GM23338 (cell line): ENCODE results near the gene RAB1B.

Experiments used
- CREB1 ChIP-seq: fragments of 250-450 bp; sonication (Bioruptor Pico); IDR thresholded peaks from 2 replicates; pipeline ENCODE4 v1.5.0; 2020; ENCODE audit warnings: low read depth, mild to moderate bottlenecking, moderate library complexity
- CTCF ChIP-seq, 2 experiments: fragments of 200-600 bp in 1 of 2; sonication (generic) in 1 of 2; conservative IDR thresholded peaks; 2 replicates each; pipeline versions ENCODE4 v1.5.1 to v1.6.1; 2016 to 2017; ENCODE audit warnings: antibody characterized with exemption in 2 of 2, low read depth in 2 of 2, mild to moderate bottlenecking in 2 of 2, moderate library complexity in 1 of 2
- EZH2 ChIP-seq: fragments of 200-600 bp; sonication (generic); IDR thresholded peaks from one replicate; pipeline ENCODE4 v1.8.0; 2017; ENCODE audit warnings: antibody characterized with exemption, mild to moderate bottlenecking, low read depth; ENCODE audit not compliant: unreplicated experiment
- EZH2phosphoT487 ChIP-seq: fragments of 200-600 bp; sonication (generic); IDR thresholded peaks from one replicate; pipeline ENCODE4 v1.8.1; 2018; ENCODE audit warnings: antibody characterized with exemption; ENCODE audit not compliant: unreplicated experiment
- JUNB ChIP-seq: IDR thresholded peaks from one replicate; pipeline ENCODE4 v1.6.1; 2016; ENCODE audit warnings: antibody characterized with exemption; ENCODE audit not compliant: unreplicated experiment
- NANOG ChIP-seq: IDR thresholded peaks from 2 replicates; pipeline ENCODE4 v1.6.1; 2016; ENCODE audit warnings: antibody characterized with exemption, borderline replicate concordance
- POLR2AphosphoS5 ChIP-seq: IDR thresholded peaks from 2 replicates; pipeline ENCODE4 v1.6.1; 2016; ENCODE audit warnings: antibody characterized with exemption, low read depth
- REST ChIP-seq: IDR thresholded peaks from one replicate; pipeline ENCODE4 v1.6.1; 2018; ENCODE audit warnings: antibody characterized with exemption; ENCODE audit not compliant: unreplicated experiment
- STAT1 ChIP-seq: IDR thresholded peaks from one replicate; pipeline ENCODE4 v1.6.1; 2016; ENCODE audit warnings: antibody characterized with exemption; ENCODE audit not compliant: unreplicated experiment
- ZNF331 ChIP-seq: fragments of 250-450 bp; sonication (Bioruptor Pico); IDR thresholded peaks from 2 replicates; pipeline ENCODE4 v1.5.0; 2020; ENCODE audit warnings: low read depth, mild to moderate bottlenecking, moderate library complexity
- TF ChIP-seq, protein P1 (sequence below): IDR thresholded peaks from 2 replicates; pipeline ENCODE4 v1.6.1; 2016; ENCODE audit warnings: antibody characterized with exemption

GRCh38 chr11:66239998-66240780 lies 28.2 kb upstream of the RAB1B start:
- TF ChIP-seq EZH2phosphoT487 (no peak), CTCF (conservative IDR thresholded peaks at IDR 0.05; ENCODE audit: low read depth in 2 of 2) (no peak), POLR2AphosphoS5 (no peak), EZH2 (no peak), JUNB (no peak), REST (no peak), STAT1 (no peak), CREB1 (no peak), ZNF331 (CRISPR knock-in tag) (no peak), NANOG (no peak)
- TF ChIP-seq, protein P1, sequence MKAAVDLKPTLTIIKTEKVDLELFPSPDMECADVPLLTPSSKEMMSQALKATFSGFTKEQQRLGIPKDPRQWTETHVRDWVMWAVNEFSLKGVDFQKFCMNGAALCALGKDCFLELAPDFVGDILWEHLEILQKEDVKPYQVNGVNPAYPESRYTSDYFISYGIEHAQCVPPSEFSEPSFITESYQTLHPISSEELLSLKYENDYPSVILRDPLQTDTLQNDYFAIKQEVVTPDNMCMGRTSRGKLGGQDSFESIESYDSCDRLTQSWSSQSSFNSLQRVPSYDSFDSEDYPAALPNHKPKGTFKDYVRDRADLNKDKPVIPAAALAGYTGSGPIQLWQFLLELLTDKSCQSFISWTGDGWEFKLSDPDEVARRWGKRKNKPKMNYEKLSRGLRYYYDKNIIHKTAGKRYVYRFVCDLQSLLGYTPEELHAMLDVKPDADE = no peak
